Trophoblast cell (in vitro differentiated cells and primary cell): ENCODE measurements around the gene CFAP46.

ENCODE experiments used
- DNase-seq, 2 donors: peaks; one replicate each; pipeline ENCODE4 v3.0.0-alpha.2; 2016
- H2AFZ ChIP-seq: 2 replicates; pipeline ENCODE4 v1.6.1; 2013; ENCODE audit warnings: low read length, moderate library complexity, mild to moderate bottlenecking; ENCODE audit not compliant: insufficient read depth, poor library complexity
- H2AK5ac ChIP-seq: 2 replicates; pipeline ENCODE4 v1.6.1; 2013; ENCODE audit warnings: mild to moderate bottlenecking, low read length
- H2BK120ac ChIP-seq: 2 replicates; pipeline ENCODE4 v1.6.1; 2013; ENCODE audit warnings: low read length, mild to moderate bottlenecking, moderate library complexity; ENCODE audit not compliant: insufficient read depth, poor library complexity
- H2BK12ac ChIP-seq: 2 replicates; pipeline ENCODE4 v1.6.1; 2013; ENCODE audit warnings: mild to moderate bottlenecking, low read length, moderate library complexity
- H2BK5ac ChIP-seq: 2 replicates; pipeline ENCODE4 v1.6.1; 2013; ENCODE audit warnings: low read length, low read depth, moderate library complexity, mild to moderate bottlenecking; ENCODE audit not compliant: poor library complexity
- H3K14ac ChIP-seq: 2 replicates; pipeline ENCODE4 v1.6.1; 2013; ENCODE audit warnings: mild to moderate bottlenecking, low read length
- H3K18ac ChIP-seq: 2 replicates; pipeline ENCODE4 v1.6.1; 2013; ENCODE audit warnings: mild to moderate bottlenecking, low read length
- H3K23ac ChIP-seq: 2 replicates; pipeline ENCODE4 v1.6.1; 2013; ENCODE audit warnings: low read length
- H3K27ac ChIP-seq: 2 replicates; pipeline ENCODE4 v1.5.1; 2013; ENCODE audit warnings: low read depth, mild to moderate bottlenecking, inconsistent platforms, low read length, moderate library complexity
- H3K27me3 ChIP-seq: 2 replicates; pipeline ENCODE4 v1.6.1; 2013; ENCODE audit warnings: inconsistent platforms, mild to moderate bottlenecking, low read length, moderate library complexity; ENCODE audit not compliant: insufficient read depth
- H3K36me3 ChIP-seq, 2 experiments: 1 replicate in 1 of 2; 2 replicates in 1 of 2; pipeline ENCODE4 v1.6.1; 2013; ENCODE audit warnings: low read length in 2 of 2, mild to moderate bottlenecking in 2 of 2, moderate library complexity in 1 of 2; ENCODE audit not compliant: insufficient read depth in 2 of 2, control insufficient read depth in 1 of 2
- H3K4ac ChIP-seq: 2 replicates; pipeline ENCODE4 v1.6.1; 2013; ENCODE audit warnings: low read depth, mild to moderate bottlenecking, low read length, moderate library complexity
- H3K4me1 ChIP-seq, 2 experiments: 1 replicate in 1 of 2; 2 replicates in 1 of 2; pipeline ENCODE4 v1.6.1; 2013; ENCODE audit warnings: low read length in 2 of 2, mild to moderate bottlenecking in 2 of 2, moderate library complexity in 1 of 2; ENCODE audit not compliant: insufficient read depth in 2 of 2, control insufficient read depth in 1 of 2
- H3K4me2 ChIP-seq: 2 replicates; pipeline ENCODE4 v1.6.1; 2013; ENCODE audit warnings: inconsistent platforms, mild to moderate bottlenecking, low read length, moderate library complexity
- H3K4me3 ChIP-seq: 2 replicates; pipeline ENCODE4 v1.5.1; 2013; ENCODE audit warnings: mild to moderate bottlenecking, low read depth, low read length, inconsistent platforms
- H3K79me1 ChIP-seq: one replicate; pipeline ENCODE4 v1.6.1; 2013; ENCODE audit warnings: low read length
- H3K79me2 ChIP-seq: 2 replicates; pipeline ENCODE4 v1.6.1; 2013; ENCODE audit warnings: low read length, mild to moderate bottlenecking; ENCODE audit not compliant: control insufficient read depth, insufficient read depth, poor library complexity
- H3K9ac ChIP-seq: 2 replicates; pipeline ENCODE4 v1.6.1; 2013; ENCODE audit warnings: mild to moderate bottlenecking, low read length
- H3K9me3 ChIP-seq: 2 replicates; pipeline ENCODE4 v1.6.1; 2013; ENCODE audit warnings: low read depth, mild to moderate bottlenecking, control low read depth, inconsistent platforms, low read length; ENCODE audit not compliant: insufficient read depth
- H4K12ac ChIP-seq: 2 replicates; pipeline ENCODE4 v1.6.1; 2013; ENCODE audit warnings: low read depth, mild to moderate bottlenecking, low read length, moderate library complexity
- H4K8ac ChIP-seq: 2 replicates; pipeline ENCODE4 v1.6.1; 2013; ENCODE audit warnings: low read depth, mild to moderate bottlenecking, low read length, moderate library complexity
- H4K91ac ChIP-seq: one replicate; pipeline ENCODE4 v1.6.1; 2013; ENCODE audit warnings: low read depth, mild to moderate bottlenecking, low read length, moderate library complexity
- WGBS: extraction: QIAGEN DNeasy Blood & Tissue Kit; methylation state at CpG from one replicate; pipeline ENCODE4 v1.1.7; 2013; ENCODE audit warnings: missing lambda C conversion rate; ENCODE audit not compliant: insufficient read length, insufficient coverage; ENCODE audit errors: extremely low coverage; 5-methylcytosine and 5-hydroxymethylcytosine counted together

CFAP46 gene

DNA sequence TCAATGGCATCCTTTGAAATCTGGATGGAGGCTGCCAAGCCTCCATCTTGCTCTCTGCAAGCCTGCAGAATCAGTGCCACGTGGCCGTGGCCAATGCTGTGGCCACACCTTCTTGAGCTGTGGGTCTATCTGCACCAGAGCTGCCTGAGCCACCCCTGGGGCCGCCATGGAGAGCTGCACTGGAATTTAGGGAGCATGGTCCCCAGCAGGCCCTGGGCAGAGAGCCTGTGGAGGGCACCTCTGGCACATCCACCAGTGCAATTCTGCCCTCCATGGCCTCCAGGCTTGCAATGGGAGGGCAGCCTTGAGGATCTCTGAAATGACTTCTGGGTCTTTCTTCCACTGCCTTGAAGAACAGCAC is 100.8 kb downstream of the CFAP46 start:
- H3K27me3 ChIP-seq, result no peaks in the 10 kb centered on the region
- H3K4ac ChIP-seq, result no peak overlapping the region
- H3K18ac ChIP-seq, result no peak overlapping the region
- no peak overlapping the region for H3K27ac ChIP-seq
- H3K9ac ChIP-seq, result no peak overlapping the region
- H2BK12ac ChIP-seq, result no peak overlapping the region
- H3K79me2 ChIP-seq, result no peaks in the 10 kb centered on the region
- H3K36me3 ChIP-seq, result no peaks in the 10 kb centered on the region
- no peak overlapping the region for H2BK120ac ChIP-seq
- H2AFZ ChIP-seq, result no peak overlapping the region
- H3K4me3 ChIP-seq, result peak overlapping the region; percentile 13
- no peak overlapping the region for H3K14ac ChIP-seq
- no peak overlapping the region for H4K12ac ChIP-seq
- DNase-seq, result no peak
- no peaks in the 10 kb centered on the region for H3K4me1 ChIP-seq
- H3K9me3 ChIP-seq, result peaks cover 30% of the 10 kb centered on the region
- WGBS, result no CpG with 5 or more reads among the region's 3 CpGs
- H2BK5ac ChIP-seq, result no peak overlapping the region
- H3K4me2 ChIP-seq, result no peak overlapping the region
- H4K8ac ChIP-seq, result no peak overlapping the region
- no peak overlapping the region for H2AK5ac ChIP-seq
- H3K23ac ChIP-seq, result no peak overlapping the region
- no peaks in the 10 kb centered on the region for H3K79me1 ChIP-seq
- no peak overlapping the region for H4K91ac ChIP-seq

DNA sequence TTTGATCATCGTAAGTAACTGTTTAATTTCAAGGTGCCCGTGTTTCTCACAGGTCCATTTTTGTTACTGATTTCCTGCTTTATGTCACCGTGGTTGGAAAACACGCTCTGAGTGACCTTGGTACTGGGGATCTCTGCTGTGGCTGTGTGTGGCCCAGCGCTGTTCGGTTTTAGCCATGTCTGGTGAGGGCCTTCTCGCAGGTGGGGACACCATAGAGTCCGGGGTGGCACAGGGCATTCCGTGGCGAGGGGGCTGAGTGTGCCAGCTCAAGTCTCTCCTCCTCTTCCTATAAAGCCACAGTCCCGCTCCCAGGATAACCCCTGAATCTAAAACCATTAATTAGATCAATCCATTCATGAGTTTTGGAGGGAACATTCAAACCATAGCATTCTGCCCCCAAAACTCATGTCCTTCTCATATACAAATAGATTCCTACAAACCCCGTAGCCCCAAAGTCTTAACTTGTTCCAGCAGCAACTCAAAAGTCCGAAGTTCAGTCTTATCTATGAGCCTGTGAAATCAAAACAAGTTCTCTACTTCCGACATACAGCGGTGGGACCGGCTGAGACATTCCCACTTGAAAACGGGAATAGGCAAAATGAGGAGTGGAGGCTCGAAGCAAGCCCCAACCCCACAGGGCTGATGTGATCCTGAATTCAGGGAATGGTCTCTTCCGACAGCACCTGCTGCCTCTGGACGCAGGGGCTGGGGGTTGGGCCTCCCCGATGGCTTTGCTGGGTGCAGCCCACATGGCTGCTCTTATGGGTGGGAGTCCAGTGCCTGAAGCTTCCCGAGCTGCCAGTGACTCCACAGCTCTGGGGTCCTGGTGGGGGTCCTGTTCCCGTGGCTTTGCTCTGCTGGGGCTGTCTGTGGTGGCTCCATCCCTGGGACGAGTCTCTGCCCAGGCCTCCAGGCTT is 101.4 kb downstream of the CFAP46 start:
- peaks cover 30% of the 10 kb centered on the region for H3K9me3 ChIP-seq
- no peak overlapping the region for H3K14ac ChIP-seq
- no peak overlapping the region for H2AFZ ChIP-seq
- no peaks in the 10 kb centered on the region for H3K79me1 ChIP-seq
- H4K8ac ChIP-seq, result no peak overlapping the region
- no peak overlapping the region for H3K23ac ChIP-seq
- no peak overlapping the region for H2BK5ac ChIP-seq
- no peak overlapping the region for H2AK5ac ChIP-seq
- no peaks in the 10 kb centered on the region for H3K36me3 ChIP-seq
- H3K4ac ChIP-seq, result no peak overlapping the region
- H2BK12ac ChIP-seq, result no peak overlapping the region
- no peaks in the 10 kb centered on the region for H3K4me1 ChIP-seq
- H3K79me2 ChIP-seq, result no peaks in the 10 kb centered on the region
- no peak overlapping the region for H4K91ac ChIP-seq
- H3K9ac ChIP-seq, result no peak overlapping the region
- DNase-seq, result no peak
- H2BK120ac ChIP-seq, result no peak overlapping the region
- H4K12ac ChIP-seq, result no peak overlapping the region
- peak overlapping the region; percentile 13 for H3K4me3 ChIP-seq
- no peak overlapping the region for H3K4me2 ChIP-seq
- no peak overlapping the region for H3K18ac ChIP-seq
- no CpG with 5 or more reads among the region's 24 CpGs for WGBS
- H3K27ac ChIP-seq, result no peak overlapping the region
- H3K27me3 ChIP-seq, result no peaks in the 10 kb centered on the region

DNA sequence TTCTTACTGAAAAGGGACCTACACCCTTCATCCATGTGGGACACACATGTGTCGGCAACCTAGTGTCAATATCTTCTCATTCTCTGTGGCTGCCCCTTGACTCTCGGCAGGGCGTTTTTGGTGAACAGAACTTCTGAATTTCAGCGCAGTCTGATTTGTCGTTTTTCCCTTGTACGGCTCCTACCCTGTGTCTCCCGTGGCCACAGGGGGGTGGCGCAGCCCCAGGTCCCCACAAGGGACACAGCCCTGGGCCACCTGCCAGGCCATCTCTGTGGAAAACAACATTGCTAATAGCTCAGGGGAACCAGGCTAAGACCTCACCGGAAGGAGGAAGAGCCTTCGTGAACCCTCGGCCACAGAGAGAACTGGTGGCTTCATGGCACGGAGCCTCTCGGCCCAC is 103.3 kb downstream of the CFAP46 start:
- H2BK120ac ChIP-seq, result no peak overlapping the region
- no peak overlapping the region for H3K18ac ChIP-seq
- no peaks in the 10 kb centered on the region for H3K4me1 ChIP-seq
- H3K79me2 ChIP-seq, result no peaks in the 10 kb centered on the region
- no peak overlapping the region for H3K27ac ChIP-seq
- no peak overlapping the region for H3K14ac ChIP-seq
- no CpG with 5 or more reads among the region's 13 CpGs for WGBS
- no peak overlapping the region for H4K12ac ChIP-seq
- H3K23ac ChIP-seq, result no peak overlapping the region
- H2BK12ac ChIP-seq, result no peak overlapping the region
- H3K4me3 ChIP-seq, result no peak overlapping the region
- H3K36me3 ChIP-seq, result no peaks in the 10 kb centered on the region
- no peak overlapping the region for H4K8ac ChIP-seq
- no peak for DNase-seq
- H4K91ac ChIP-seq, result no peak overlapping the region
- no peak overlapping the region for H2BK5ac ChIP-seq
- H3K9me3 ChIP-seq, result peaks cover 28% of the 10 kb centered on the region
- H3K9ac ChIP-seq, result no peak overlapping the region
- no peak overlapping the region for H3K4me2 ChIP-seq
- H2AFZ ChIP-seq, result no peak overlapping the region
- no peaks in the 10 kb centered on the region for H3K27me3 ChIP-seq
- H2AK5ac ChIP-seq, result no peak overlapping the region
- H3K79me1 ChIP-seq, result no peaks in the 10 kb centered on the region
- no peak overlapping the region for H3K4ac ChIP-seq

DNA sequence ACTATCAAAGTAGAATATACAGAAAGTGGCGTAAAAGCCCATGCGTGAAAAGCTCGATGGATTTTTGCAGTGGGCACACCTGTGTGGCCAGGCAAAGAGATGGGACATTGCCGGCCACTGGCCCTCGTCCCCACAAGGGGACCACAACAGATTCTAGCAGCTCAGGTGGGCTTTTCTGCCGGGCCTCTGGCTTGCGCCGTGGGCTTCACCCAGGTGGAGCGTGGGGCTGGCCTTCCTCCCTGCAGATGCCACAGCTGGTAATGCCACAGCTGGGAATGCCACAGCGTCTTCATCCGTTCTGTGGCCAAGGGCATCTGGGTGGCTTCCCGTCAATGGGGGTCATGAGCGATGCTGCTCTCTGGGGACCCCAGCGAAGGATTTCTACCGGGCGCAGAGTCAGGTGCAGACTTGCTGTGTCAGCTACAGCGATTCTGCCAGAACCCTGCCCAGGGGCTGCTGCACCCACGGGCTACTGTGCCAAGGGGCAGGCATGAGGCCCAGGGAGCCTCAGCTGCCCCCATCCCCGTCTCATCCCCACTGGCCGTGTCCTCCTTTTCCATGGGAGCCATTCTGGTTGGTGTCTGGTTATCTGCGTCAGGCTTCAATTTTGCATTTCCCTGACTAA is 103.9 kb downstream of the CFAP46 start:
- H3K9ac ChIP-seq, result no peak overlapping the region
- H2BK5ac ChIP-seq, result no peak overlapping the region
- no peak overlapping the region for H2AK5ac ChIP-seq
- no peaks in the 10 kb centered on the region for H3K36me3 ChIP-seq
- no peak for DNase-seq
- no peaks in the 10 kb centered on the region for H3K79me2 ChIP-seq
- no peak overlapping the region for H3K23ac ChIP-seq
- no peak overlapping the region for H2AFZ ChIP-seq
- H2BK12ac ChIP-seq, result no peak overlapping the region
- H2BK120ac ChIP-seq, result no peak overlapping the region
- no peak overlapping the region for H4K91ac ChIP-seq
- no peak overlapping the region for H3K14ac ChIP-seq
- no peaks in the 10 kb centered on the region for H3K4me1 ChIP-seq
- no peak overlapping the region for H3K4ac ChIP-seq
- H3K9me3 ChIP-seq, result peaks cover 28% of the 10 kb centered on the region
- H3K18ac ChIP-seq, result no peak overlapping the region
- no peaks in the 10 kb centered on the region for H3K27me3 ChIP-seq
- H3K27ac ChIP-seq, result no peak overlapping the region
- no peak overlapping the region for H4K8ac ChIP-seq
- H4K12ac ChIP-seq, result no peak overlapping the region
- H3K79me1 ChIP-seq, result no peaks in the 10 kb centered on the region
- no CpG with 5 or more reads among the region's 21 CpGs for WGBS
- H3K4me2 ChIP-seq, result no peak overlapping the region
- H3K4me3 ChIP-seq, result no peak overlapping the region
